Activated T-helper 1 cell treated with anti-CD3 and anti-CD28 coated beads, Interleukin-12 subunit alpha, Interleukin-12 subunit beta, Interleukin-2, Interleukin-4 antibody, amounts not matched to agents 30 ng/mL and 10 ng/mL and 1 ng/mL, durations not matched to agents 14 hours and 24 hours and 36 hours (primary cell): Measurements from ENCODE around the gene NDUFA3. TPM values are rescaled to one million over a fixed set of nuclear protein-coding genes. Genes with fewer than 3 reads are reported as not detected.
"Not testable (repeated sequence)": the region's sequence is repeated elsewhere in the genome, so short reads cannot be mapped to it uniquely, and the experiment has no call there.

Experiments used
- DNase-seq: peaks from one replicate; pipeline ENCODE4 v3.0.0; 2021; ENCODE audit warnings: low spot score
- H3K27ac Mint-ChIP-seq: one replicate; pipeline ENCODE4 v1.8.0; 2021; ENCODE audit warnings: mild to moderate bottlenecking, mixed read lengths
- H3K27me3 Mint-ChIP-seq: one replicate; pipeline ENCODE4 v1.8.0; 2022; ENCODE audit warnings: mild to moderate bottlenecking, moderate library complexity, mixed read lengths; ENCODE audit not compliant: insufficient read depth
- H3K36me3 Mint-ChIP-seq: one replicate; pipeline ENCODE4 v1.8.0; 2021; ENCODE audit warnings: low read depth, mixed read lengths
- H3K4me1 Mint-ChIP-seq: one replicate; pipeline ENCODE4 v1.8.0; 2021; ENCODE audit warnings: low read depth, mixed read lengths
- H3K4me3 Mint-ChIP-seq: one replicate; pipeline ENCODE4 v1.8.0; 2021; ENCODE audit warnings: mild to moderate bottlenecking, moderate library complexity, mixed read lengths
- H3K9me3 Mint-ChIP-seq: one replicate; pipeline ENCODE4 v1.8.0; 2021; ENCODE audit warnings: mixed read lengths
- intact Hi-C: fragments of 100-400 bp; cut with micrococcal nuclease; formaldehyde crosslinking; loops from one replicate; pipeline ENCODE4 v1.15.1; 2024
- total RNA-seq: library from RNA; stranded (reverse); gene quantifications from 2 replicates; pipeline ENCODE4 v1.2.3, GENCODE V29; 2022

NDUFA3 gene
- total RNA-seq, 1 donor from 2014 or later: 125 TPM

- Mint-ChIP-seq H3K4me1 (peaks cover 12% of the 10 kb centered on the region), H3K4me3 (peak overlapping the region; percentile 50), H3K27ac (peak overlapping the region; percentile 52), H3K9me3 (no peaks in the 10 kb centered on the region), H3K36me3 (peaks cover 2% of the 10 kb centered on the region), H3K27me3 (peaks cover 2% of the 10 kb centered on the region)
- intact Hi-C loops: no loop called here
- DNase-seq: no peak
Observed at GRCh38 chr19:54096617-54097106, 6.0 kb upstream of the NDUFA3 start.

- no peaks in the 10 kb centered on the region for H3K9me3 Mint-ChIP-seq
- no peaks in the 10 kb centered on the region for H3K36me3 Mint-ChIP-seq
- intact Hi-C loops: no loop called here
- no peak overlapping the region for H3K27ac Mint-ChIP-seq
- H3K4me1 Mint-ChIP-seq: peaks cover 24% of the 10 kb centered on the region
- no peak overlapping the region for H3K4me3 Mint-ChIP-seq
- peaks cover 2% of the 10 kb centered on the region for H3K27me3 Mint-ChIP-seq
- DNase-seq: no peak
Observed at GRCh38 chr19:54099190-54099902, 3.3 kb upstream of the NDUFA3 start.

- not testable (repeated sequence) for H3K36me3 Mint-ChIP-seq, H3K4me3 Mint-ChIP-seq, H3K27ac Mint-ChIP-seq, H3K9me3 Mint-ChIP-seq, DNase-seq, H3K27me3 Mint-ChIP-seq
- intact Hi-C loops: loop anchor here (5.0 kb wide), 1 partner anchor 233 kb away; the partner anchor contains the start of gene MYADM
- H3K4me1 Mint-ChIP-seq: peaks cover 24% of the 10 kb centered on the region
Observed at GRCh38 chr19:54099903-54100255, 2.8 kb upstream of the NDUFA3 start.

- DNase-seq: no peak
- H3K27me3 Mint-ChIP-seq: peaks cover 2% of the 10 kb centered on the region
- intact Hi-C loops: loop anchor here (5.0 kb wide), 1 partner anchor 233 kb away; the partner anchor contains the start of gene MYADM
- no peaks in the 10 kb centered on the region for H3K9me3 Mint-ChIP-seq
- H3K4me3 Mint-ChIP-seq: peak within 1 kb of the TSS; percentile 43
- H3K4me1 Mint-ChIP-seq: peaks cover 24% of the 10 kb centered on the region
- no peaks in the 10 kb centered on the region for H3K36me3 Mint-ChIP-seq
- peak within 1 kb of the TSS; percentile 59 for H3K27ac Mint-ChIP-seq
Observed at GRCh38 chr19:54100561-54100960, 2.1 kb upstream of the NDUFA3 start, which contains the start of gene OSCAR. Gene OSCAR, minus strand, starts transcription at chr19:54100803. Its CDS starts 11 bp downstream, at chr19:54100792.

GRCh38 chr19:54104998-54105715, 2.5 kb downstream of the NDUFA3 start:
- intact Hi-C loops: loop anchor here (5.0 kb wide), 1 partner anchor 238 kb away; the partner anchor contains the start of gene MYADM
- H3K4me1 Mint-ChIP-seq: peaks cover 17% of the 10 kb centered on the region
- DNase-seq: no peak

GRCh38 chr19:54105796-54106195, 3.1 kb downstream of the NDUFA3 start:
- intact Hi-C loops: no loop called here
- no peaks in the 10 kb centered on the region for H3K27me3 Mint-ChIP-seq
- H3K36me3 Mint-ChIP-seq: peaks cover 19% of the 10 kb centered on the region
- H3K9me3 Mint-ChIP-seq: no peaks in the 10 kb centered on the region
- no peak overlapping the region for H3K27ac Mint-ChIP-seq
- DNase-seq: no peak
- peak overlapping the region; percentile 25 for H3K4me3 Mint-ChIP-seq
- peaks cover 17% of the 10 kb centered on the region for H3K4me1 Mint-ChIP-seq

More at GRCh38 chr19:54104998-54105715, 2.5 kb downstream of the NDUFA3 start:
- Mint-ChIP-seq H3K36me3 (peaks cover 16% of the 10 kb centered on the region), H3K4me3 (peak overlapping the region; percentile 99), H3K27ac (no peak overlapping the region), H3K9me3 (no peaks in the 10 kb centered on the region), H3K27me3 (no peaks in the 10 kb centered on the region)

GRCh38 chr19:54106716-54107115, 4.1 kb downstream of the NDUFA3 start:
- peaks cover 12% of the 10 kb centered on the region for H3K4me1 Mint-ChIP-seq
- H3K27ac Mint-ChIP-seq: peak overlapping the region; percentile 60
- intact Hi-C loops: no loop called here
- H3K4me3 Mint-ChIP-seq: no peak overlapping the region
- H3K36me3 Mint-ChIP-seq: peaks cover 21% of the 10 kb centered on the region
- no peak for DNase-seq
- no peaks in the 10 kb centered on the region for H3K27me3 Mint-ChIP-seq
- no peaks in the 10 kb centered on the region for H3K9me3 Mint-ChIP-seq

- Mint-ChIP-seq H3K4me3 (no peak overlapping the region), H3K36me3 (peaks cover 24% of the 10 kb centered on the region)
- intact Hi-C loops: no loop called here
Observed at GRCh38 chr19:54107876-54108490, 5.3 kb downstream of the NDUFA3 start.

GRCh38 chr19:54108496-54108895, 5.8 kb downstream of the NDUFA3 start:
- Mint-ChIP-seq H3K4me1 (peaks cover 1% of the 10 kb centered on the region), H3K36me3 (peaks cover 24% of the 10 kb centered on the region), H3K27me3 (no peaks in the 10 kb centered on the region), H3K9me3 (no peaks in the 10 kb centered on the region), H3K4me3 (no peak overlapping the region), H3K27ac (no peak overlapping the region)
- intact Hi-C loops: no loop called here
- no peak for DNase-seq

More at GRCh38 chr19:54107876-54108490, 5.3 kb downstream of the NDUFA3 start:
- Mint-ChIP-seq H3K9me3 (no peaks in the 10 kb centered on the region), H3K27ac (no peak overlapping the region), H3K27me3 (no peaks in the 10 kb centered on the region), H3K4me1 (peaks cover 5% of the 10 kb centered on the region)
- no peak for DNase-seq

GRCh38 chr19:54109651-54110050, 7.0 kb downstream of the NDUFA3 start:
- Mint-ChIP-seq H3K36me3 (peaks cover 27% of the 10 kb centered on the region), H3K27me3 (no peaks in the 10 kb centered on the region), H3K9me3 (no peaks in the 10 kb centered on the region), H3K4me3 (no peak overlapping the region), H3K4me1 (peaks cover 11% of the 10 kb centered on the region), H3K27ac (no peak overlapping the region)
- DNase-seq: no peak
- intact Hi-C loops: no loop called here

- Mint-ChIP-seq H3K4me1 (peaks cover 32% of the 10 kb centered on the region), H3K27me3 (no peaks in the 10 kb centered on the region), H3K27ac (peak overlapping the region; percentile 91), H3K36me3 (peaks cover 19% of the 10 kb centered on the region), H3K4me3 (peak overlapping the region; percentile 94), H3K9me3 (no peaks in the 10 kb centered on the region)
- intact Hi-C loops: loop anchor here (1.0 kb wide), 7 partner anchors 12 to 335 kb away; partner anchors contain the start of genes CNOT3, LENG1, LENG8 and NDUFA3
- peak; percentile 55 for DNase-seq
Observed at GRCh38 chr19:54114340-54115108, 11.9 kb downstream of the NDUFA3 start.
